Choroid plexus epithelial cell (primary cell): ENCODE measurements around the gene GSK3A.

Experiments
- DNase-seq: peaks from one replicate; pipeline ENCODE4 v3.0.0-alpha.2; 2010; ENCODE audit warnings: low read depth
- H3K4me3 ChIP-seq: 2 replicates; pipeline ENCODE4 v1.5.1; 2011; ENCODE audit warnings: low read depth, mild to moderate bottlenecking, control low read depth, low read length, moderate library complexity
- CTCF ChIP-seq: conservative IDR thresholded peaks from 2 replicates; pipeline ENCODE4 v1.5.1; 2011; ENCODE audit warnings: low read depth, mild to moderate bottlenecking, control low read depth, inconsistent platforms, low read length, moderate library complexity

GSK3A gene

GRCh38 chr19:42201489-42202289 is 40.7 kb downstream of the GSK3A start:
- no peak for TF ChIP-seq CTCF
- H3K4me3 ChIP-seq: no peak overlapping the region
- DNase-seq: no peak

DNA sequence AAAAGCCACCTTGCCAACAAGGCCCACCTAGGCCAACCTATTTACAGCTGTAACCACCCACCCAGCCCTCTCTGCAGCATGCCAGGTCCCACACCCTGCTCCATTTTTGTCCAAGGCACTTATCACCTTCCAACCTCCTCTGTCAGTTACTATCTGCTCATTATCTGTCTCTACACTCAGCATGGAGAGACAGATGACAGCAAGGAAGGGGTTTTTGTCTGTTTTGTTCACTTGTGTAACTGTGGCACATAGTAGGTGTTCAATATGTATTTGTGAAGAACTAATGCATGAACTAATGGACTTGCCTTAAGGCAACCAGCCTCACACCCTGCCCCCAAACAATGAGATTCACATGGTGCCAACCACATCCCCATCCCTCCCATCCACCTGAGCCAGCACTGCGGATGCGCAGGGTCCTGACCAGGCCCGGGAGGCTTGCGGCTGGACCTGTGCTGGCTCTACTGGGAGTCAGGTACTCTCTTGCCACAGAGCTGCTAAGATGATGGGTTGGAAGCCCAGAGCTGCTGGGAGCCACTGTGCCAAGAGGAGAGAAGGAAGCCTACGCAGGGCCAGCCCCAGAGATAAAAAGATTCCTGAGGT is 42.2 kb downstream of the GSK3A start:
- no peak for DNase-seq
- no peak for TF ChIP-seq CTCF
- no peak overlapping the region for H3K4me3 ChIP-seq

GRCh38 chr19:42199440-42200115 is 42.8 kb downstream of the GSK3A start:
- TF ChIP-seq CTCF: no peak
- no peak for DNase-seq
- no peak overlapping the region for H3K4me3 ChIP-seq

- no peak overlapping the region for H3K4me3 ChIP-seq
- DNase-seq: no peak
Observed at GRCh38 chr19:42198676-42199439, 43.5 kb downstream of the GSK3A start.

DNA sequence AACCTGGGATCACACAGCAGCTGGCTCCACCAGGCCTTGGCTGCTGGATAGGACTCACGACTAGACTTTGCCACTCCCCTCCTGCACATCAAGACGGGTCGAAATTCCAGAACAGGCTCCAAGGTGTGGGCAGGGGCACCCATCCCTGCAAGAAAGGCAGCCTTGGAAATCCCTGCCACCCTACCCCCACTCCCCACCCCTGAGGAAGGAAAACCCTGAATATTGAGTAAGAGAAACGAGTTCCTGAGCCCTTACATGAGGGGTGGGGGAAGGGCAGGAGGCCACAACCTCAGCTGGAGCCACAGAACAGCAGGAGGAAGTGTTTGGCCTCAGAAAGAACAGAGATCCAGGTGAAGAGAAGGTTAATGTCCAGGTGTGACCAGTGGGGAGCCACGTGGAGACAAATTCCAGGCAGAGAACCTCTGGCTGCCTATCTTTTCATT is 45.0 kb downstream of the GSK3A start:
- H3K4me3 ChIP-seq: no peak overlapping the region
- DNase-seq: peak; percentile 33
- no peak for TF ChIP-seq CTCF

More at GRCh38 chr19:42198676-42199439, 43.5 kb downstream of the GSK3A start:
- no peak for TF ChIP-seq CTCF

GRCh38 chr19:42196011-42197001 is 46.1 kb downstream of the GSK3A start:
- no peak for DNase-seq
- TF ChIP-seq CTCF: no peak
- no peak overlapping the region for H3K4me3 ChIP-seq
